K562 (cell line): ENCODE measurements around the gene BAG1. TPM values are rescaled to one million over a fixed set of nuclear protein-coding genes. Genes with fewer than 3 reads are reported as not detected.
A peak's percentile ranks its signal among the peaks of the same experiment; 100 is the strongest.

Source experiments
- AFF4 ChIP-seq: sonication (generic); formaldehyde crosslinking; IDR thresholded peaks from 2 replicates; pipeline ENCODE4 v1.8.0; 2023; ENCODE audit warnings: mild to moderate bottlenecking, missing genetic modification reagents
- ATF6 ChIP-seq: sonication (generic); formaldehyde crosslinking; IDR thresholded peaks from 2 replicates; pipeline ENCODE4 v1.4.0; 2020; ENCODE audit warnings: mild to moderate bottlenecking, missing genetic modification reagents
- BACH1 ChIP-seq: fragments of 200-800 bp; sonication (Bioruptor generic); IDR thresholded peaks from 2 replicates; pipeline ENCODE4 v1.6.1; 2016; ENCODE audit warnings: missing genetic modification characterization, missing compliant biosample characterization
- BCL6 ChIP-seq: fragments of 250-450 bp; sonication (Bioruptor Pico); IDR thresholded peaks from 2 replicates; pipeline ENCODE4 v1.4.0; 2020
- CBFA2T2 ChIP-seq: fragments of 450-650 bp; conservative IDR thresholded peaks from 2 replicates; pipeline ENCODE4 v1.6.1; 2017; ENCODE audit warnings: mild to moderate bottlenecking
- CBX8 ChIP-seq: fragments of 200-600 bp; sonication (generic); IDR thresholded peaks from 2 replicates; pipeline ENCODE4 v1.6.1; 2012; ENCODE audit warnings: borderline replicate concordance, mixed run types, low read depth, mild to moderate bottlenecking, moderate library complexity, mixed read lengths, low read length, control low read depth, inconsistent platforms; ENCODE audit not compliant: poor library complexity, severe bottlenecking; ENCODE audit errors: extremely low read depth
- DEAF1 ChIP-seq: fragments of 450-650 bp; formaldehyde crosslinking; IDR thresholded peaks from 2 replicates; pipeline ENCODE4 v1.4.0; 2020; ENCODE audit warnings: mild to moderate bottlenecking, moderate library complexity
- KHSRP ChIP-seq: fragments of 450-650 bp; IDR thresholded peaks from 2 replicates; pipeline ENCODE4 v1.6.1; 2017
- MTA1 ChIP-seq: fragments of 450-650 bp; IDR thresholded peaks from 2 replicates; pipeline ENCODE4 v1.6.1; 2017; ENCODE audit warnings: borderline replicate concordance
- MYBL2 ChIP-seq, 2 experiments: fragments of 450-650 bp in 1 of 2; sonication (generic) in 1 of 2; formaldehyde crosslinking in 1 of 2; IDR thresholded peaks; 2 replicates each; pipeline versions ENCODE4 v1.6.1 to v1.8.1; 2017 to 2022; ENCODE audit warnings: borderline replicate concordance in 1 of 2, inconsistent platforms in 1 of 2, low read depth in 1 of 2, mild to moderate bottlenecking in 1 of 2, missing genetic modification reagents in 1 of 2, moderate library complexity in 1 of 2
- NR4A1 ChIP-seq, 2 experiments: fragments of 250-450 bp in 1 of 2; fragments of 450-650 bp in 1 of 2; sonication (Bioruptor Pico) in 1 of 2; IDR thresholded peaks; 2 replicates each; pipeline versions ENCODE4 v1.4.0 to v1.6.1; 2016 to 2020; ENCODE audit warnings: mild to moderate bottlenecking in 2 of 2, missing compliant biosample characterization in 1 of 2, missing genetic modification characterization in 1 of 2, moderate library complexity in 1 of 2
- POLR2AphosphoS2 ChIP-seq: IDR thresholded peaks from 2 replicates; pipeline ENCODE4 v1.6.1; 2012; ENCODE audit warnings: low read length, improper control_type of control experiment
- RBBP5 ChIP-seq: fragments of 200-600 bp; sonication (generic); IDR thresholded peaks from 2 replicates; pipeline ENCODE4 v1.6.1; 2012; ENCODE audit warnings: borderline replicate concordance, mild to moderate bottlenecking, low read length, control low read depth, inconsistent platforms; ENCODE audit not compliant: insufficient read depth, poor library complexity, severe bottlenecking
- THAP7 ChIP-seq: fragments of 250-450 bp; sonication (Bioruptor Pico); IDR thresholded peaks from 2 replicates; pipeline ENCODE4 v1.5.0; 2021
- ZBTB1 ChIP-seq: sonication (generic); formaldehyde crosslinking; IDR thresholded peaks from 2 replicates; pipeline ENCODE4 v1.8.1; 2023; ENCODE audit warnings: missing genetic modification reagents, low read depth, mild to moderate bottlenecking, borderline replicate concordance
- ZNF124 ChIP-seq: sonication (generic); formaldehyde crosslinking; IDR thresholded peaks from 2 replicates; pipeline ENCODE4 v1.8.1; 2022; ENCODE audit warnings: missing genetic modification reagents
- ZNF23 ChIP-seq: fragments of 250-450 bp; sonication (Bioruptor Pico); IDR thresholded peaks from 2 replicates; pipeline ENCODE4 v1.4.0; 2020; ENCODE audit warnings: mild to moderate bottlenecking
- ZNF644 ChIP-seq: fragments of 200-800 bp; sonication (Bioruptor generic); IDR thresholded peaks from 2 replicates; pipeline ENCODE4 v1.6.1; 2016; ENCODE audit warnings: low read depth, missing genetic modification characterization, missing compliant biosample characterization
- polyA plus RNA-seq, 8 experiments: library from polyadenylated mRNA; depleted of rRNA in 4 of 8; stranded (reverse) in 5 of 8; unstranded in 3 of 8; fragments of >200 nt; fragmentation: Nextera tagmentation in 2 of 8; fragmentation: Illumina TruSeq in 1 of 8; extraction: Ambion mirVana in 2 of 8; extraction: Trizol in 1 of 8; gene quantifications; 2 replicates each; pipeline versions ENCODE4 v1.2.1 to v1.2.3, GENCODE V29; 2011 to 2014; ENCODE audit warnings: inconsistent platforms in 1 of 8, missing spikeins in 1 of 8
- total RNA-seq, 7 experiments: library from RNA; depleted of rRNA in 6 of 7; stranded (reverse); fragments of >200 nt in 6 of 7; fragmentation: Illumina TruSeq in 2 of 7; extraction: Trizol in 2 of 7; gene quantifications; 2 replicates each; pipeline versions ENCODE4 v1.2.1 to v1.2.3, GENCODE V29; 2011 to 2021; ENCODE audit warnings: low replicate concordance in 1 of 7

BAG1 gene
- total and polyA plus RNA-seq, 9 of the 15 experiments (the other 6 are each of a cell fraction or from before 2014, with no cell fraction given): 9.7 to 106 (median 56.9) TPM

GRCh38 chr9:33290247-33291030, 25.9 kb upstream of the BAG1 start, which contains the start of gene NFX1 (continued):
- TF ChIP-seq MTA1 (peak; percentile 100), DEAF1 (CRISPR knock-in tag) (no peak), BCL6 (no peak), NR4A1 (CRISPR knock-in tag; IDR thresholded peaks at IDR 0.05) (no peak), NR4A1 (tag; IDR thresholded peaks at IDR 0.05) (no peak), CBX8 (no peak), MYBL2 (IDR thresholded peaks at IDR 0.05; ENCODE audit: low read depth) (no peak), MYBL2 (CRISPR knock-in tag; IDR thresholded peaks at IDR 0.05; ENCODE audit: borderline replicate concordance) (no peak), KHSRP (peak; percentile 94), ZNF23 (no peak), ZNF124 (CRISPR knock-in tag) (no peak), THAP7 (CRISPR knock-in tag) (peak; percentile 24; the same call in 1 of the 2 replicates), ZBTB1 (CRISPR knock-in tag) (no peak), POLR2AphosphoS2 (peak; percentile 36; the same call in 1 of the 2 replicates), ATF6 (0 out of 2 replicates have a peak, but pooled peaks have one; percentile 71), CBFA2T2 (peak; percentile 75), AFF4 (CRISPR knock-in tag) (peak; percentile 29), ZNF644 (no peak), RBBP5 (peak; percentile 26), BACH1 (tag) (no peak)
